Astrocyte of the cerebellum (primary cell): ENCODE measurements around the gene ACMSD.

Experiments
- DNase-seq: peaks from one replicate; pipeline ENCODE4 v3.0.0-alpha.2; 2011; ENCODE audit warnings: low read depth
- H3K4me3 ChIP-seq: 2 replicates; pipeline ENCODE4 v1.5.1; 2011; ENCODE audit warnings: mild to moderate bottlenecking, low read depth, low read length, moderate library complexity
- CTCF ChIP-seq: IDR thresholded peaks from 2 replicates; pipeline ENCODE4 v1.5.1; 2012; ENCODE audit warnings: low read length, low read depth, moderate library complexity, mild to moderate bottlenecking; ENCODE audit errors: missing control alignments
- in situ Hi-C: cut with HindIII; loops from 2 replicates; pipeline ENCODE4 v1.10.0; 2017; ENCODE audit warnings: low sequenced_read_pairs

Gene ACMSD

GRCh38 chr2:134919341-134920210, 81.2 kb downstream of the ACMSD start:
- in situ Hi-C loops: loop anchor here (25.0 kb wide), 1 partner anchor 457 kb away; no protein-coding TSS in a partner anchor
- H3K4me3 ChIP-seq: peak overlapping the region; percentile 99
- DNase-seq: no peak
- no peak for TF ChIP-seq CTCF

- no peak for TF ChIP-seq CTCF
- H3K4me3 ChIP-seq: no peak overlapping the region
- no peak for DNase-seq
- in situ Hi-C loops: loop anchor here (25.0 kb wide), 1 partner anchor 463 kb away; no protein-coding TSS in a partner anchor
Observed at GRCh38 chr2:134924912-134925311, 86.5 kb downstream of the ACMSD start.

- in situ Hi-C loops: no loop called here
- no peak for DNase-seq
- no peak overlapping the region for H3K4me3 ChIP-seq
- TF ChIP-seq CTCF: no peak
Observed at GRCh38 chr2:134926231-134926931, 88.0 kb downstream of the ACMSD start.

- in situ Hi-C loops: no loop called here
- DNase-seq: peak; percentile 36
- no peak for TF ChIP-seq CTCF
- H3K4me3 ChIP-seq: no peak overlapping the region
Observed at GRCh38 chr2:134927195-134927594, 88.8 kb downstream of the ACMSD start.

GRCh38 chr2:134932864-134933526, 94.6 kb downstream of the ACMSD start:
- TF ChIP-seq CTCF: no peak
- no peak overlapping the region for H3K4me3 ChIP-seq
- no peak for DNase-seq
- in situ Hi-C loops: no loop called here

- in situ Hi-C loops: no loop called here
- no peak for DNase-seq
- H3K4me3 ChIP-seq: no peak overlapping the region
- no peak for TF ChIP-seq CTCF
Observed at GRCh38 chr2:134933732-134934131, 95.3 kb downstream of the ACMSD start.
